Muscle layer of colon (tissue), 2 donors: Measurements from ENCODE around the gene GABRB3.

Experiments
- H3K27ac ChIP-seq: one replicate; pipeline ENCODE4 v1.7.0; 2013; ENCODE audit warnings: low read depth, mild to moderate bottlenecking, low read length, moderate library complexity
- H3K27me3 ChIP-seq, 2 donors: one replicate each; pipeline ENCODE4 v1.7.0; 2013; ENCODE audit warnings: low read length in 2 of 2, mild to moderate bottlenecking in 2 of 2; ENCODE audit not compliant: insufficient read depth in 2 of 2, control insufficient read depth in 1 of 2
- H3K36me3 ChIP-seq: one replicate; pipeline ENCODE4 v1.7.0; 2013; ENCODE audit warnings: mild to moderate bottlenecking, low read length; ENCODE audit not compliant: insufficient read depth
- H3K4me1 ChIP-seq: one replicate; pipeline ENCODE4 v1.7.0; 2013; ENCODE audit warnings: mild to moderate bottlenecking, low read length; ENCODE audit not compliant: insufficient read depth
- H3K4me3 ChIP-seq, 2 donors: one replicate each; pipeline ENCODE4 v1.7.0; 2013; ENCODE audit warnings: low read length in 2 of 2, low read depth in 1 of 2, mild to moderate bottlenecking in 1 of 2, moderate library complexity in 1 of 2
- H3K9ac ChIP-seq: one replicate; pipeline ENCODE4 v1.7.0; 2013; ENCODE audit warnings: low read length
- H3K9me3 ChIP-seq: one replicate; pipeline ENCODE4 v1.7.0; 2013; ENCODE audit warnings: mild to moderate bottlenecking, low read length
- donor health status: abdominal sarcoma.
- donor health status: Adenocarcinoma of cecum.

GABRB3 gene

GRCh38 chr15:26628071-26628470 lies 144.8 kb downstream of the GABRB3 start:
- Histone ChIP-seq H3K4me1 (no peaks in the 10 kb centered on the region), H3K27me3 (no peaks in the 10 kb centered on the region), H3K27ac (no peak overlapping the region), H3K4me3 (no peak overlapping the region), H3K9ac (no peak overlapping the region), H3K9me3 (no peaks in the 10 kb centered on the region), H3K36me3 (no peaks in the 10 kb centered on the region)

GRCh38 chr15:26624128-26624527 lies 148.7 kb downstream of the GABRB3 start:
- no peak overlapping the region for H3K27ac ChIP-seq
- no peaks in the 10 kb centered on the region for H3K36me3 ChIP-seq
- no peak overlapping the region for H3K9ac ChIP-seq
- no peaks in the 10 kb centered on the region for H3K27me3 ChIP-seq
- no peaks in the 10 kb centered on the region for H3K4me1 ChIP-seq
- H3K9me3 ChIP-seq, result no peaks in the 10 kb centered on the region
- H3K4me3 ChIP-seq, result no peak overlapping the region

- no peak overlapping the region for H3K4me3 ChIP-seq
- H3K9me3 ChIP-seq, result no peaks in the 10 kb centered on the region
- H3K9ac ChIP-seq, result no peak overlapping the region
- no peaks in the 10 kb centered on the region for H3K36me3 ChIP-seq
- H3K4me1 ChIP-seq, result no peaks in the 10 kb centered on the region
- H3K27ac ChIP-seq, result no peak overlapping the region
- no peaks in the 10 kb centered on the region for H3K27me3 ChIP-seq
Measured at GRCh38 chr15:26623071-26623470, 149.8 kb downstream of the GABRB3 start.

- Histone ChIP-seq H3K9ac (no peak overlapping the region), H3K36me3 (no peaks in the 10 kb centered on the region), H3K27me3 (no peaks in the 10 kb centered on the region), H3K27ac (no peak overlapping the region), H3K4me1 (no peaks in the 10 kb centered on the region), H3K4me3 (no peak overlapping the region), H3K9me3 (no peaks in the 10 kb centered on the region)
Measured at GRCh38 chr15:26621816-26622215, 151.1 kb downstream of the GABRB3 start.

- Histone ChIP-seq H3K9me3 (no peaks in the 10 kb centered on the region), H3K27me3 (no peaks in the 10 kb centered on the region), H3K4me3 (no peak overlapping the region), H3K36me3 (no peaks in the 10 kb centered on the region), H3K4me1 (no peaks in the 10 kb centered on the region), H3K27ac (no peak overlapping the region), H3K9ac (no peak overlapping the region)
Measured at GRCh38 chr15:26620528-26621458, 152.1 kb downstream of the GABRB3 start.

GRCh38 chr15:26615927-26616302 lies 157.0 kb downstream of the GABRB3 start:
- no peaks in the 10 kb centered on the region for H3K27me3 ChIP-seq
- no peak overlapping the region for H3K9ac ChIP-seq
- no peak overlapping the region for H3K4me3 ChIP-seq
- H3K36me3 ChIP-seq, result no peaks in the 10 kb centered on the region
- no peaks in the 10 kb centered on the region for H3K9me3 ChIP-seq
- H3K4me1 ChIP-seq, result no peaks in the 10 kb centered on the region
- no peak overlapping the region for H3K27ac ChIP-seq

GRCh38 chr15:26615188-26615926 lies 157.5 kb downstream of the GABRB3 start:
- H3K36me3 ChIP-seq, result no peaks in the 10 kb centered on the region
- H3K9ac ChIP-seq, result no peak overlapping the region
- H3K27ac ChIP-seq, result no peak overlapping the region
- H3K4me1 ChIP-seq, result no peaks in the 10 kb centered on the region
- H3K9me3 ChIP-seq, result no peaks in the 10 kb centered on the region
- no peaks in the 10 kb centered on the region for H3K27me3 ChIP-seq
- H3K4me3 ChIP-seq, result no peak overlapping the region

GRCh38 chr15:26614734-26615133 lies 158.1 kb downstream of the GABRB3 start:
- Histone ChIP-seq H3K9me3 (no peaks in the 10 kb centered on the region), H3K4me1 (no peaks in the 10 kb centered on the region), H3K9ac (no peak overlapping the region), H3K27me3 (no peaks in the 10 kb centered on the region), H3K27ac (no peak overlapping the region), H3K36me3 (no peaks in the 10 kb centered on the region), H3K4me3 (no peak overlapping the region)

- H3K36me3 ChIP-seq, result no peaks in the 10 kb centered on the region
- no peaks in the 10 kb centered on the region for H3K9me3 ChIP-seq
- H3K9ac ChIP-seq, result no peak overlapping the region
- H3K27me3 ChIP-seq, result no peaks in the 10 kb centered on the region
- H3K4me1 ChIP-seq, result no peaks in the 10 kb centered on the region
- no peak overlapping the region for H3K4me3 ChIP-seq
- H3K27ac ChIP-seq, result no peak overlapping the region
Measured at GRCh38 chr15:26598704-26599103, 174.2 kb downstream of the GABRB3 start.

GRCh38 chr15:26595611-26596010 lies 177.3 kb downstream of the GABRB3 start:
- Histone ChIP-seq H3K4me3 (no peak overlapping the region), H3K27ac (no peak overlapping the region), H3K9me3 (no peaks in the 10 kb centered on the region), H3K9ac (no peak overlapping the region), H3K27me3 (no peaks in the 10 kb centered on the region), H3K36me3 (no peaks in the 10 kb centered on the region), H3K4me1 (no peaks in the 10 kb centered on the region)

- Histone ChIP-seq H3K36me3 (no peaks in the 10 kb centered on the region), H3K9ac (no peak overlapping the region), H3K27ac (no peak overlapping the region), H3K4me3 (no peak overlapping the region), H3K4me1 (no peaks in the 10 kb centered on the region), H3K27me3 (no peaks in the 10 kb centered on the region), H3K9me3 (no peaks in the 10 kb centered on the region)
Measured at GRCh38 chr15:26590676-26591075, 182.2 kb downstream of the GABRB3 start.
